Activated CD8-positive, alpha-beta memory T cell treated with anti-CD3 and anti-CD28 coated beads, Interleukin-2, amount 50 U/mL, for 48 hours (primary cell): ENCODE data around the gene GOT1.

Source experiments
- DNase-seq: peaks from one replicate; pipeline ENCODE4 v3.0.0-alpha.2; 2020

GOT1 gene

GRCh38 chr10:99430451-99431189, at the start of gene GOT1:
Gene GOT1, minus strand, starts transcription at chr10:99430624. Its CDS starts 59 bp downstream, at chr10:99430565.
- peak; percentile 95 for DNase-seq

GRCh38 chr10:99470327-99470726, 39.9 kb upstream of the GOT1 start:
- no peak for DNase-seq

GRCh38 chr10:99467236-99467999, 37.0 kb upstream of the GOT1 start:
- DNase-seq: no peak

- no peak for DNase-seq
These were observed 36.3 kb upstream of the GOT1 start for GRCh38 chr10:99466632-99467223.

- DNase-seq: no peak
These were observed 30.8 kb upstream of the GOT1 start for GRCh38 chr10:99461230-99461629.

GRCh38 chr10:99460070-99460469, 29.6 kb upstream of the GOT1 start:
- DNase-seq: no peak

GRCh38 chr10:99459217-99459616, 28.8 kb upstream of the GOT1 start:
- DNase-seq: no peak

- no peak for DNase-seq
These were observed 27.4 kb upstream of the GOT1 start for GRCh38 chr10:99457813-99458212.

- no peak for DNase-seq
These were observed 26.5 kb upstream of the GOT1 start for GRCh38 chr10:99456931-99457288.

- no peak for DNase-seq
These were observed 25.9 kb upstream of the GOT1 start for GRCh38 chr10:99456207-99456930.

- no peak for DNase-seq
These were observed 21.6 kb upstream of the GOT1 start for GRCh38 chr10:99451981-99452380.

GRCh38 chr10:99451499-99451788, 21.0 kb upstream of the GOT1 start:
- DNase-seq: no peak

GRCh38 chr10:99450624-99451498, 20.4 kb upstream of the GOT1 start:
- no peak for DNase-seq

- no peak for DNase-seq
These were observed 19.7 kb upstream of the GOT1 start for GRCh38 chr10:99450156-99450555.

GRCh38 chr10:99449023-99449422, 18.6 kb upstream of the GOT1 start:
- no peak for DNase-seq

GRCh38 chr10:99444383-99445045, 14.1 kb upstream of the GOT1 start:
- DNase-seq: no peak

GRCh38 chr10:99443500-99443899, 13.1 kb upstream of the GOT1 start:
- no peak for DNase-seq

- no peak for DNase-seq
These were observed 12.0 kb upstream of the GOT1 start for GRCh38 chr10:99442394-99442793.

- DNase-seq: no peak
These were observed 8.5 kb upstream of the GOT1 start for GRCh38 chr10:99438890-99439289.

GRCh38 chr10:99435986-99436638, 5.7 kb upstream of the GOT1 start:
- no peak for DNase-seq

- DNase-seq: no peak
These were observed 3.1 kb upstream of the GOT1 start for GRCh38 chr10:99433378-99434020.
